HG03575 (cell line): ENCODE measurements around the gene MTMR10.

Source experiments
- ATAC-seq: cut with Tn5 transposase; IDR thresholded peaks from one replicate; pipeline ENCODE4 v1.9.1; 2021; ENCODE audit not compliant: unreplicated experiment, insufficient number of reproducible peaks, low FRiP score; ENCODE audit errors: extremely low read depth

The MTMR10 gene

DNA sequence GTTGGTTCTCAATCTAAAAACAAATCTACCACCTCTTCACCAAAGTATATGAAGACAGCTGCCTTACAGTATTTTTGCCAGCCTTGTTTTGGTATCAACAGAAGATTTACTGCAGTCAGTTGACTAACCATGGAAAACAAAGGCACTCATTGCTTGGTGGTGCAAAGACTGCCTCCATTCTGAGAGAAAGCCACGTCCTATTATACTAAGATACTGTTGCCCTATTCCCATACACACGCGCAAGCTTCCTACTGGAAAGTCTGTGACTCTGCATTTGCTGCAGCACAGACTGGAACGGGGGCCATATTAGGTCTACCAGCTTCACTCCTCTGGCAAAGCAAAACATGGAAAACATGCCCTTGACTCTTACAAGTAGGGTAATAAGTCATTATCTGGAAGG lies 18.0 kb downstream of the MTMR10 start:
- no peak for ATAC-seq

DNA sequence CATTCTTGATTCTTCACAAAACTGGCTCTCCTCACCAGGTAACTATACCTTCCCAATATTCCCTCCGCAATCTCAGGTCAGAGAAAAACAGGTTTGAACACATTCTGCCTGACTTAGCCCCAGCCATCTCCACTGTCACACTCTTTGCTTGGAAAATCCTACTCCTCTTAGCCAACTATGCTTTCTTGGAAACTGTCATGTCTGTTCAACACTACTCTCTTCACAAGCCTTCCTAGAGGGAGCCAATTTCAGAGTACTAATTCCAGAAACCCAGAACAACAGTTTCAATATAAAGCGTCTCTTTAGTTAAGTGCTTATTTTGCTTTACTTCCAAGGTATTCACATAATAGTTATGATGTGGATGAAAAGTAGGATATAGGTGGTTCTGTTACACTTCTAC lies 21.7 kb downstream of the MTMR10 start:
- ATAC-seq = no peak

DNA sequence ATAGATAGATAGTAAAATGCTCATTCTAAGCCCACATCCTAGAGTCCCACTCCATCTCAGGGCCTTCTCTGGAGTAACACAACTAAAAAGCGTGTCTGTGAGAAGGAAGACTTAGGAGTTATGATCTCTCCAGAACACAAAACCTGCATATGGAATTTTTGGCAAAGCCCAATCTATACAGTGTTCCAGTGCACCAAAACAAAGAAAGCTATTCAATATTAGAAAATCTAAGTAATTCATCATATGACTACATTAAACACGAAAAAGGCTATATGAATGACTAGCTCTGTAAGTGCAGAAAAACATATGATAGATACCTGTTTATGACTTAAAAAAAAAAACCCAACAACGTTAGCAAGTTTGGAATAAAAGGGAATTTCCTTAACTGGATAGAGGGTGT lies 27.7 kb downstream of the MTMR10 start:
- ATAC-seq = no peak

DNA sequence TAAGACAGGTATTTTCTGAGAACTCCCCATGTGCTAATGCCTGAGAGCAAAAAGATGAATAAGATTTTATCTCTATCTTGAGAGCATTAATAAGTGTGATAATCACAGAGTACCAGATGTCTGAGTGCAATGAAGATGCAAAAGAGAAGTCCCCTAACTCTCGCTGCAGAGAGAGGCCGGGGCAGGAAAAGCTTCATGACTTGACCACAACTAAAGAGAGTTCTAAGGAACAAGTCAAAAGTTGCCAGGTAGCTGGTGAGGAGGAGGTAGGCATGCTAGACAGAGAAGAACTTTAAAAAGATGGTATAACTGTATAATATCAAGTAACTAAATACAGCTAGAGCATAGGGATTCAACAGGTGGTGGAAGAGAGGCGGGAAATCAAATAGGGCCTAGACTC lies 28.8 kb downstream of the MTMR10 start:
- no peak for ATAC-seq

DNA sequence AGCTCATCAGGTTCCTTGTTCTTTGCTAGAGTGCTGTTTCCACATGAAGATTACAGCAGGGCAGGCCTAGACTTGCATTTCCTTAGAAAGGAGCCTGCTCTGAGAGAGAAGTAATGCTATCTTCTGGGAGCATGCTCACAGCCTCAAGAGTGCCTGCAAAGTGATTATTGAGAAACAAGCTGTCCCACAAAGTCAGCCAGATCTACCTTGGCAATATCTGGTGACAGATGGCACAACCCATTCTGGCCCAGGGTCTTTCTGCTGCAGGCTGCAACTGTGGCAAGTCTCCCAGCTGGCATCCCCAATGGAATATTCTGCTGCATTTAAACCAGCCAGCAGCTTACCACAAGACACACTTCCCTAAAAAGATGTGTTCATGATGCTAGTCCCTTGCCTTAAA lies 29.3 kb downstream of the MTMR10 start:
- no peak for ATAC-seq

DNA sequence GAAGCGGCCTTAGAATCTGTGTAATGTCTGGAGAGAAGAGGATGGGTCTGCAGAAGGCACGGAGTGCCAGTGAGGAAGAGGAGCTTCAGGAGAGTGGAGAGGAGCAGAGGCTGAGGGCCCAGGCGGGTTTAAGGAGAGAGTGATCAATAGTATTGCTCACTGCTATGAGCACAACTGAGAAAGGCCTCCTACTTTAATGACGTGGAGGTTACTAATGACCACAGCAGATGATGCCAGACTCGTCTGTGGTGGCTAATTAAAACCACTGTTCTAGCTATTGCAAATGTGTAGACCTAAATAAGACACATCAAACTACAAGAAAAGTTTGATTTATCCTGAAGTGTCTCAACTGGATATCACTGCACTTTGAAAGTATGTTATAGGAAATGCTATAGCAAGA lies 33.2 kb downstream of the MTMR10 start:
- no peak for ATAC-seq

DNA sequence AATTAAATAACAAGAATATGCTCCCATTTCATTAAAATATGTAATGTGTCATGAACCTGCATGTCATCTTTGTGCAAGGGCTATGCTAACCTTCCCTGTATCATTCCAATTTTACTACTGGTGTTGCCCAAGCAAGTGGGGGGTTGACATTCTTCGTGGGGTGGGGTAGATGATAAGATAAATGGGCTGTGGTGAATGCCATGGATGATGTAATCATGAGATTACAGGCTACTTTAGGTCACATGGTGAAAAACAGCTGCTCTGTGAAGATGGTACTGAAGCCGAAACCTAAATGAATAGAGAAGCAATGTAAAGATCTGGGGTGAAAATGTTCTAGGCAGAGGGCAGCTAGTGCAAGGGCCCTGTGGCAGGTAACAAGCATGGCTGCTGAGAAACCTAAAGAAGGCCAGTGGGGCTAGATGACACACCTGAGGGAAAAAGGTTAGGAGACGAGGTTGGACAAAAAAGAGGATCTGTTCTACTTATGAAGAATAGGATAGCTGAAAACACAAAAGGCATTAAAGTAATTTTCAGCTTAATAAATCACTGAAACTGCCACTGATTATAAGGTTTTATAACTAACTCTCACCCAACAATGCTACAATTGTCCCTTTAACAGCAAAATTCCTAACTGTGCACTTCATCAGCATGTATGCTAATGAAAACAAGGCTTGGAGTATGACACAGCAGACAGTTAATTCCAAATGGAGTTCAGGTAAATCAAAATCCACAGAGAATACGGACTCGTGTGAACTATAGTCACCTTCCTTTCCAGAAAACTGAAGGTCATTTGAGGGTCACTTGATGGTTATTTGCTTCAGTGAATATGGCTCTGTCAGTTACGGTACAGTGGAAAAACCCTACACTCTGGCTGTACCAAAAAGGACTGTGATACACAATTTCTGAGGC lies 35.0 kb downstream of the MTMR10 start:
- ATAC-seq = no peak

DNA sequence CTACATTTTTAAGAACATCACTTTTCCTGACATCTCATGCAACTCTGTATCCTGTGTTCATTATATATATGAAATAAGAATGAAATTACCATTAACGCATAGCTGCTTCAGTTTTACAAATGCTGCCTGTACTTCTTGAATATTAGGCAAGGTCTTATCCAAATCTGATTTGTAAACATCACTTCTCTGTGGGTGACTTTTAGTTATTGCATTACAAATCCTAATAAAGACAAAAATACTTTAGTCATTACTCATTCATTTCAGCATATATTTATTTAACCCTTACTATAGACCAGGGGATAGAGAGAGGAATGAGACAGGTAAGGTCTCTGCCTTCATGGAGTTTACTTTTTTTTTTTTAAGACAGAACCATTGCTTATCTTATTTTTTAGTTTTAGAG lies 36.8 kb downstream of the MTMR10 start:
- ATAC-seq = no peak

DNA sequence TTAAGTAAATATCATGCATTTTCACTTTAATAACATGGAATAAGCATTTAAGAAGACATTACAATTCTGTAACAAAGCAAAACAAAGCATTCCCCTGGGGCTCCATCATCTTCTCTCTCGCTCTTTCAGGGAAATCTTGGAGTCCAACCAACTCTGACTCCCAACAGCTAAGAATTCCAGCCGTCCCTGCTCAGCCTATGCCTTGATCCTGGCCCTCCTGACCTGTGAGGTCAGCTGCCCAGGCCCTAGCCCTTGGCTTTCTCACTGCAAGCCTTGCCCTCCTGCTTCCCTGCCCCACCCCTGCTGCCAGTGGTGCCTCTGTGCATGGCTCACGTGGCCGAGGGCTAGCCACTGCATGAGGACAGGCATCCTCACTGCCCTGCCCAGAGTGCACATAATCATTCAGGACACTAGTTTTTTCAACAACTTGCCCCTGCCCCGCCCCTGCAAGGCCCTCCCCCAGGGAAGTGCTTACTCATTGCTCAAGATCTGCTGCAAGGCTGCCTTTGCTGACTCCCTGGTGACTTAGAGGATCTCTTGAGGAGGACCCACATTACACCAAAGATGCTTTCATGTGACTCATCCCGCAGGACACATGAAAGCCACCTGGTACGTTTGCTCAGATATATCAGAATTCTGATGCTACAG lies 37.6 kb downstream of the MTMR10 start:
- no peak for ATAC-seq

DNA sequence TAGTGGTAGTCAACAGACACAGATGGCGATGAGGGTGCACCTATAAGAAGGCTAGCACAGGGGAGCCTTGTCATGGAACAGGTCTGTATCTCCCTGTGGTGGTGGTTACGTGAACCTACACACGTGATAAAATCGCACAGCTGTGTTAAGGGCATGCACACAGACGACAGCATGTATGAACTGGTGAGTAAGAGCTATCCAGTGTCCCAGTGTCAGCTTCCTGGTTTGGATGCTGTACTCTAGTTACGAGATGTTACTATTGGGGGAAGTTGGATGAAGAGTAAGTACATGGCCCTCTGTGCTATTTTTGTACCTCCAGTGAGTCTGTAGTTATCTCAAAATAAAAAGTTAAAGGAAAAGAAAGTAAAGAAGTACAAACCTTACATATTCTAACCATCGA lies 38.2 kb downstream of the MTMR10 start:
- no peak for ATAC-seq

DNA sequence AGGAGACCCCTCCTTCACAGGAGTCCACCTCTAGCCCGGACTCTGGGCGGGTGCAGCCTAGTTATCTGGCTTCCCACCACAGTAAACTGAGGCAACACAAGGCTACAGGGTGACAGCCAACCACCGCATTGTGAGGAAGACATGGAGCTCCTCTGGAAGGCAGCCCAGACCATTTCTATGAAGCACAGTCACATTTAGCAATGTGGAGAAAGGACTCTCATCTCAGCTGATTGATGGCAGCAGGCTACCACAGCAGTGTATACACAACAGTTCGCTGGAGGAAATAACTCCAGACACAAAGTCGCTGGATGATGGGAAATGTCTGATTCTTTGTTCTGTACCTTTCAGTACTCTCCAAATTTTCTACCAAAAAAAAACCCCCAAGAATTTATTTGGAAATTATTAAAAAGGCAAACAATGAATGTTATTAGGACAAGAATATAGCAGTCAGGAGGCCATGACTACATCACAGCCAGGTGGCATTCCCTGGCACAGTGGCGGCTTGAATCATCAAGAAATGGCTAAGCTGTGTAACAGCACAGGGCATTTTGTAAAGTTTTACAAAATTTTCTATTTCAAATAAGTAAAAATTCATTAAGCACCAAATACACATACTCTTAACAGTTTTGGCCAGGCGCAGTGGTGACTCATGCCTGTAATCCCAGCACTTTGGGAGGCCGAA lies 47.6 kb downstream of the MTMR10 start:
- no peak for ATAC-seq

DNA sequence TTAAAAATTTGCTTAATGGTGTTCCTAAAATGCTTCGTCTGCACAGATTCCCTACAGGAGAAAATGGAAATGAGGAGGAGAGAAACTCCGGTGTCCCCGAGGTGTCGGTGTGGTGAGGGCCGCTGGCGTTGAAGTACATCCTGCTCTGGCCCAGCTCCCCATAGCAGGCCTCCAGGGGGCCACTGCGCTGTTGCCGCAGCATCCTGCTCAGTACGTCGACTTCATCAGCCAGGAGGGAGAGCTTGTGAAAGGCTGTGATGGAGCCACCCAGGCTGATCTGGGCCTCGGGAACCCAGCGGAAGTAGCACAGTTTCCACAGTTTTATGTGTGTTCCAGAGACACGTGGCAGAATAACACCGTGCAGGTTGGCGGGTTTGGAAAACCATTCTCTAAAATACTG lies 49.9 kb downstream of the MTMR10 start:
- no peak for ATAC-seq

DNA sequence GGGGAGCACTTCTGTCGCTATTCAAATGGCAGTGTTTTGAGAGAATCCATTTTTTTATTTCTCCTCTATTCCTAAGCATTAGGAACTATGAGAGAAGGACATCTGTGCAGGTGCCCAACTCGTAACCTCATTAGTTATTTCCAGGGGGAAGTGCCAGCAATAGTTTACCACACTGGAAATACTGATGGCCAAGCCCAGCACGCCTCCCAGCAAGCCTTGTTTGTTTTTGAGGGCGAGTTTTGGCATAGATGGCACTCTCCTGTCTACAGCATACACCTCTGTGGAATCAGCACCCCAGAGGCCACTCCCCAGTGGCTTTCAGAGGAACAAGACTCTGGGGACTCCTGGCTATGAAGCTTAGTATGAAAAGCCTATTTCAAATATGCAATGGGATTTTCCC lies 51.1 kb downstream of the MTMR10 start:
- ATAC-seq = no peak

DNA sequence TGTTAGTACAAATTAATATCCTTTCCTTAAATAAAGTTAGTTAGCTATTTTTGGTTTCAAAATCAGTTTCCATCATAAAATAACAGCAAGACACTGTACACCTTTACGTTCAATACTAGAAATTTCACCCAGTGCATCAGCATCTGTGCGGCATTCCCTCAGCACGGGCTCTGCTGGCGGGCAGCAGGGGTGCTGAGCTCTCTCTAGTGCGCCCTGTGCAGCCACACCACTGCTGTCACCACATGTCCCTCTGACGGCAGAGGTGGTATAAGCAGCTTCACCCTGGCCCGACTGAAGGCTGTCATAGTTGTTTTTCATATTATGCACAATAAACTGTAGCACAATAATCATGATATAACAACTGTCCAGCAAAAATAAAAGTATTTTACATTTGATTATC lies 52.3 kb downstream of the MTMR10 start:
- no peak for ATAC-seq

DNA sequence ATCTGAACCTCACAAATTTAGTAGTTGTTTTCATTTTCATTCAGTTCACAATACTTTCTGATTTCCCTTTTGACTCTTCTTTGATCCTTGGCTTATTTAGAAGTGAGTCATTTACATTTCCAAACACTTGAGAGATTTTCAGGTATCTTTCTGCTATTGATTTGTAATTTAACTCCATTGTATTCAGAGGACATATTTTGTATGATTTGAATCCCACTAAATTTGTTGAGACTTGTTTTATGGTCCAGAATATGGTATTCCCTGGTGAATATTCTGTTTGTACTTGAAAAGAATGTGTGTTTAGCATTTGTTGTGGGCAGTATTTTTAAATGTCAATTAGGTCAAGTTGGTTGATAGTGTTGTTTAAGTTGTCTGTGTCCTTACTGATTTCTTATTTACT lies 58.1 kb downstream of the MTMR10 start:
- no peak for ATAC-seq

DNA sequence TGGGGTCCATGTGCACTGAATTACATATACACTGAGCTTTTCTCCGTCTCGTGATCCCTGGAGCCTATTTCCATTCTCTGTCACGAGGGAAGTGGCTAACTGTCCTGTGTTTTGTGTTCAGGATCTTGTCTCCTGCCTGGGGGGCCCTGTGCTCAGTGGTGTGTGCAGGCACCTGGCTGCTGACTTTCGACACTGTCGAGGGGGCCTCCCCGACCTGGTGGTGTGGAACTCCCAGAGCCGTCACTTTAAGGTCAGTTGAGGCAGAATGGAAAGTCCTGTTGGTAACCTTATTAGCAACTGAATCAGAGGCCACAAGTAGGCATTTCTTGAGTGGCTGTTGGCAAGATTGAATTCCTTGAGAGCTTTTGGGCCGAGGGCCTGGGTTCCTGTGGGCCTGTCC lies 61.0 kb downstream of the MTMR10 start:
- no peak for ATAC-seq

DNA sequence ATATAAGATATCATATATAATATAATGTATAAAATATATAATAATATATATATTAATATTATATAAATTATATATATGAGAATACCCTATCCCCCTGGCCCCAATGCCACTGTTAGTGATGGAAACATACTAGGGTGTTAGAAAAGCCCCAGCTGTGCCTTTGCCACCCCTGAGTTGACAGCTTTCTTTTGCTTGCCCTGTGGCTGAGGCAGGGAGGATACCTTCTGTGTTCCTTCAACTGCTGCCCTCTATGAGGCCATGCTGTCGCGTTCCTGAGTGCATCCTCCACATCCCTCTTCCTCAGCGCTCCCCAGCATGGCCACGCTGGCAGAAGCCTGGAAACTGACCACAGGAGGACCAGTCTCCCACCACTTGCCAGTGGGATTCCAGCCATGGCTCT lies 61.4 kb downstream of the MTMR10 start:
- no peak for ATAC-seq

DNA sequence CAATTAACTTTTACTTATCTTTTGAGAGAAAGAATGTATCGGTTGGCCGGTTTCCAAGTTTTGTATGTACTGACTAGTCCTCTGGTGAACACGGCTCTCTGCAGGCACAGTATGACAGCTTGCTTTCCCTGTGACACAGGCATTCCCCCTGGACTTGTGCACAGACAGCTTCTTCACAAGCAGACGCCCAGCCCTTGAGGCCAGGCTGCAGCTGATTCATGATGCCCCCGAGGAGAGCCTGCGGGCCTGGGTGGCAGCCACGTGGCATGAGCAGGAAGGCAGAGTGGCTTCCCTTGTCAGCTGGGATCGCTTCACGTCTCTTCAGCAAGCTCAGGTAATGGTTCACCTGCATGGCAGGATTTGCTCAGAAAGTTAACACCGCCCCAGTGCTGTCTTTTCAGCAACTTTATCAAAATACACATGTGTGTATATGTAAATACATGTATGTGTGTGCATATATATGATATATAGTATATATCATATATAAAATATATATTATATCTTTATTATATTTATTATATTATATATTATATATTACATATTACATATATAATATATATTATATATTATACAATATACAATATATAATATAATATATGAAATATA lies 62.3 kb downstream of the MTMR10 start:
- ATAC-seq = no peak

DNA sequence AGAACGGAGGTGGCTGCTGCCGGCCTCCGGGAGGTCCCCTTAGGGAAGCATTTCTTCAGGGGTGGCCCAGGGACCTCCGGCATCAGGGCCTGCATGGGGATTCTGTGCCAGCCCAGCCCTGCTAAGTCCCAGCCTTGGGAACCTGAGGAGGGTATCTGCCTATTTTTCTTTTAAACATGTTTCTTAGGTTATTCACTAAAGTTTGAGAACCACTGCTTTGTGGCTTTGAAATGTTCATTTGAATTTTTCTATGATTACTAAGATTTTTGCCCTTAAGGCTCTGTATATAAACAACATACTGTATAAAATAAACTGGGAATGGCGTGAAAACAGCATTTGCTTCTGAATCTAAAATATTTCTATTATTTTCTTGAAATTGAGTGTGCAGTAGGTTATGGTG lies 63.4 kb downstream of the MTMR10 start:
- ATAC-seq = no peak
